Stomach (tissue), 9 donors: ENCODE data around the gene UGT2B28. TPM values are rescaled to one million over a fixed set of nuclear protein-coding genes. Genes with fewer than 3 reads are reported as not detected.
"Not testable (repeated sequence)": the region's sequence is repeated elsewhere in the genome, so short reads cannot be mapped to it uniquely, and the experiment has no call there.

Experiments
- DNase-seq, 2 donors: peaks; one replicate each; pipeline versions ENCODE4 v3.0.0 to v3.0.0-alpha.2; 2013 to 2019
- H3K27ac ChIP-seq, 5 donors: fragments of 200-600 bp in 4 of 5; sonication (generic) in 4 of 5; one replicate each; pipeline ENCODE4 v1.5.1; 2013 to 2019; ENCODE audit warnings: mild to moderate bottlenecking in 1 of 5, moderate library complexity in 1 of 5
- H3K27me3 ChIP-seq, 3 donors: fragments of 200-600 bp; sonication (generic); one replicate each; pipeline ENCODE4 v1.5.1; 2017 to 2019; ENCODE audit warnings: mixed run types in 1 of 3
- H3K36me3 ChIP-seq, 4 donors: fragments of 200-600 bp; sonication (generic); 1 replicate in 3 of 4; 2 replicates in 1 of 4; pipeline ENCODE4 v1.5.1; 2016 to 2019
- H3K4me1 ChIP-seq, 4 donors: fragments of 200-600 bp; sonication (generic); one replicate each; pipeline ENCODE4 v1.5.1; 2016 to 2019
- H3K4me3 ChIP-seq, 4 donors: fragments of 200-600 bp; sonication (generic) in 3 of 4; one replicate each; pipeline ENCODE4 v1.5.1; 2016 to 2019; ENCODE audit warnings: mild to moderate bottlenecking in 1 of 4
- H3K9me3 ChIP-seq, 4 donors: fragments of 200-600 bp; sonication (generic); one replicate each; pipeline ENCODE4 v1.5.1; 2016 to 2019
- EP300 ChIP-seq: sonication (generic); formaldehyde crosslinking; IDR thresholded peaks from one replicate; pipeline ENCODE4 v1.6.1; 2017; ENCODE audit warnings: antibody characterized with exemption
- POLR2A ChIP-seq, 4 donors: fragments of 450-650 bp; IDR thresholded peaks; one replicate each; pipeline ENCODE4 v1.6.1; 2016; ENCODE audit warnings: antibody characterized with exemption in 4 of 4, control low read depth in 2 of 4, mild to moderate bottlenecking in 1 of 4, moderate library complexity in 1 of 4
- POLR2AphosphoS5 ChIP-seq, 3 donors: sonication (generic); formaldehyde crosslinking; IDR thresholded peaks; one replicate each; pipeline ENCODE4 v1.6.1; 2016; ENCODE audit warnings: antibody characterized with exemption in 3 of 3
- WGBS, 5 donors: extraction: QIAGEN DNeasy Blood & Tissue Kit in 3 of 5; methylation state at CpG; one replicate each; pipeline versions ENCODE4 v1.1.5 to v1.1.7; 2013 to 2018; 5-methylcytosine and 5-hydroxymethylcytosine counted together
- intact Hi-C: fragments of 100-400 bp; cut with DNase I; formaldehyde crosslinking; loops from one replicate; pipeline ENCODE4 v1.15.1; 2023; ENCODE audit warnings: low total_unique reads
- polyA plus RNA-seq, 3 donors: library from polyadenylated mRNA; stranded (reverse); fragments of 200-250 nt; gene quantifications; one replicate each; pipeline ENCODE4 v1.2.3, GENCODE V29; 2013
- total RNA-seq, 5 donors: library from RNA; depleted of rRNA; stranded (reverse); fragments of >200 nt; gene quantifications; one replicate each; pipeline versions ENCODE4 v1.1.0 to v1.2.3, GENCODE V29; 2014 to 2016
- TF ChIP-seq, protein P1 (sequence below), 7 experiments: fragments of 450-650 bp in 4 of 7; fragments of 200-600 bp in 3 of 7; sonication (generic) in 3 of 7; IDR thresholded peaks; one replicate each; pipeline ENCODE4 v1.5.1; 2016 to 2019; ENCODE audit warnings: antibody characterized with exemption in 7 of 7, control low read depth in 2 of 7, mild to moderate bottlenecking in 1 of 7
- donor health status: healthy with polysubstance abuse.
- donor health status: Bipolar disorder and iron deficiency.
- donor health status: healthy.

UGT2B28 gene
- total and polyA plus RNA-seq, 8 donors: not detected

DNA sequence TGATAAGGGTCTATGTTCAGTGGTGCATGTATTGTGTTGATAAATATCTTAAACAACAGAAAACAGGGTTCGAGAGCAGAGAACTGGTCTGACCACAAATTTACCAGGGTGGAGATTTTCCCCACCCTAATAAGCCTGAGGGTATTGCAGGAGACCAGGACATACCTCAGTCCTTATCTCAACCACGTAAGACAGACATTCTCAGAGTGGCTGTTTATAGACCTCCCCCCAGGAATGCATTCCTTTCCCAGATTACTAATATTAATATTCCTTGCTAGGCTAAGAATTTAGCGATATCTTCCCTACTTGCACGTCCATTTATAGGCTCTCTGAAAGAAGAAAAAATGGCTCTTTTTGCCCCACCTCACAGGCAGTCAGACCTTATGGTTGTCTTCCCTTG, 16.1 kb downstream of the UGT2B28 start:
- H3K27ac ChIP-seq, H3K9me3 ChIP-seq, H3K36me3 ChIP-seq, H3K4me3 ChIP-seq, H3K4me1 ChIP-seq, DNase-seq, H3K27me3 ChIP-seq, intact Hi-C loops: not testable (repeated sequence)
- WGBS, 5 donors: 64 to 84% (median 76%) methylated on average over 4 of the region's 4 CpGs

DNA sequence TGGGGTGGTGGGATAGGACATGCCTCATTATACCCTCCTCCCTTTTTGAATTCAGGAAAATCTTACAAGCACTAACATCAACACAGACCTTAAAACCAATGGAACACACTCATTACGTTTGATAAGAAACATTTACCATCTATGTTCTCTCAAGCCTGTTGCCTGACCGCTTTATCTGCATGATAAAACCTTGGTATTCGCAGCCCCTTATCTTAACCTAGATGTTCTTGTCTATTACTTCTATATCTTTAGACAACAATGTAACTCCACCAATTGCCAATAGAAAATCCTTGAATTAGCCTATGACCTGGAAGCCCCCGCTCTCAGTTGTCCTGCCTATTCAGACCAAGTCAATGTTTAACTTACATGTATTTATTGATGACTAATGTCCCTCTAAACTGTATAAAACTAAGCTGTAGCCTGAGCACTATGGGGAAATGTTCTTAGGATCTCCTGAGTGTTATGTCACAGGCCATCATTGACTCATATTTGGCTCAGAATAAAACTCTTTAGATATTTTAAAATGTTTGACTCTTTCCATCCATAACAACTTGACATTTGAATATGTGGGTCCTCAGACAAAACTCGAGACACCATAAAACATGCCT, 28.3 kb downstream of the UGT2B28 start:
- H3K9me3 ChIP-seq, intact Hi-C loops, H3K27me3 ChIP-seq, H3K4me3 ChIP-seq, H3K36me3 ChIP-seq: not testable (repeated sequence)
- WGBS, 5 donors: 42 to 58% (median 48%) methylated on average over 5 of the region's 5 CpGs
- peaks cover 0 to 14% (median 8%) of the 10 kb centered on the region in 4 donors for H3K4me1 ChIP-seq
- H3K27ac ChIP-seq: peak overlapping the region in 2 of 5 donors; percentile 35 to 52
- peak in 1 of 2 donors; percentile 12 for DNase-seq

DNA sequence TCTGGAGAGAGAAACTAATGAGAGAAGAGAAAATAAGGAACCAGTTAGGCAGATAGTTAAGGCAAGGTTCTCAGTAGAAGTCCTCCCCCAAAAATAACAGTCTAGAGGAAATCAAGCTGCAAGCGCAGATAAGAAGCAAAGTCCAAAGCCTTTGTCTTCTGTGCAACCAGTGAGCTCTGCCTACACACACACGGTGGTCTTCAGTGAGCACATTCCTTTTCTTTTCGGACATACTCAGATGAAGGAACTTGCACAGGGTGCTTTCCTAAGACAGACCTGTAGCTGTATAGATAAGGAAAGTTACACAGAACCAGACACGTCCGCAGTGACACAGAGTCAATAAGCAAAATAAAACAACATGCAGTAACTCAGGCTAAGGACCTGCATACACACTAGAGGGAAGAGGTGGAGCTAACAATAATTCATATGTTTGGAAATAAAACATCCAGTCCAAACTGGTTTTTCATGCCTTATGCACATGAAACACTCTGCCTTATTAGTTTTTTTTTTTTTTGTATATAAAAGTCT, 29.3 kb downstream of the UGT2B28 start:
- H3K4me3 ChIP-seq, H3K27me3 ChIP-seq, H3K9me3 ChIP-seq, H3K36me3 ChIP-seq, intact Hi-C loops: not testable (repeated sequence)
- peaks cover 0 to 14% (median 8%) of the 10 kb centered on the region in 4 donors for H3K4me1 ChIP-seq
- peak in 1 of 2 donors; percentile 47 for DNase-seq
- peak overlapping the region in 2 of 5 donors; percentile 35 to 52 for H3K27ac ChIP-seq
- 21 to 46% (median 41%) methylated on average over 5 of the region's 5 CpGs for WGBS, 5 donors

DNA sequence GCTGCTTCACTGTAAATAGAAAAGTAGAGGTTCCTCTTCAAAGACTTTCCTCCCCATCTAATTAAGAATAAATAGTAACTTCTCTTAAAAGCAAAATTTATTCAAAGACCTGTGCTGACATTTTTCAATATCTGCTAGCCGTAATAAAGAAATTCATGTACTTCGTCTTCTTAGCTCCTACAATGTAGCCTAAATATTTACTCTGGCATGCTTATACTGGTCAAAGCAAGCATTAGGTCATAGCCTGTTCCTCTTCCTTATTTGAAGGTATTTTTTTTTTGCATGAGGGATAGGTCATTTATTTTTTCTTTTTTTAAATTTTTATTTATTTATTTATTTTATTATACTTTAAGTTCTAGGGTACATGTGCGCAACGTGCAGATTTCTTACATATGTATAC, 30.0 kb downstream of the UGT2B28 start:
- H3K36me3 ChIP-seq, intact Hi-C loops, H3K4me3 ChIP-seq, H3K9me3 ChIP-seq, DNase-seq, H3K27me3 ChIP-seq: not testable (repeated sequence)
- WGBS, 5 donors: 55 to 72% (median 60%) methylated on average over 4 of the region's 4 CpGs
- Histone ChIP-seq H3K4me1 (peaks cover 0 to 14% (median 8%) of the 10 kb centered on the region in 4 donors), H3K27ac (peak overlapping the region in 2 of 5 donors; percentile 33 to 35)

DNA sequence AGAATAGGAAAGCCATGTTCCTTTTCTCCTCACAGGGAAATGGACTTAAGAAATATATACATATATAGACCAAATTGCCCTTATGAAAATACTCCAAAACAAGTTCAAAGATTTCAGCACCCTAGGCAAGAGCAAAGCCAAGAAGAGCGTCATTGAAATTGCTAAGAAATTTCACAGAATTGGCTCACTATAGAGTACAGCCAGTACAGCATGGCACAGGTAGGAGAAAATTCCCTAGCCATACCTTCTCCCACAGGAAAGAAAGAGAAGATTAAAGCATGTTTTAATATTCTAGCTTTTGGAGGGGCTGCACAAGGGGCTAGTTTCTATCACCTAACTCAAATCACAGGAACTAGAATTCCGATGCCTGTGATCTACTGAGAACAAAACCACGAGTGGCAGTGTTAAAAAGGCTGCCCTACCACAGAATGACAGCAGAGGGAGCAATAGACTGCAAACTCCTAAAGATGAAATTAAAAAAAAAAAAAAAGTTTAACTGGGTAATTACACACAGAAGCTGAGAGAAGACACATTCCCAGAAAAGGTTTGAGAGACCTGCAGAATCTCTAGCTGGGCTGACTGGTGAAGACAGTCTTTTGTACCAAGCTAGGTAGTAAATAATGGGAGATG, 37.5 kb downstream of the UGT2B28 start:
- H3K36me3 ChIP-seq, H3K4me3 ChIP-seq, intact Hi-C loops, H3K27me3 ChIP-seq, H3K27ac ChIP-seq, H3K9me3 ChIP-seq: not testable (repeated sequence)
- peaks cover 6 to 17% (median 9%) of the 10 kb centered on the region in 4 donors for H3K4me1 ChIP-seq
- peak; percentile 49 to 63 for DNase-seq
- WGBS, 5 donors: 11 to 20% (median 17%) methylated on average over 3 of the region's 3 CpGs
- TF ChIP-seq, protein P1, sequence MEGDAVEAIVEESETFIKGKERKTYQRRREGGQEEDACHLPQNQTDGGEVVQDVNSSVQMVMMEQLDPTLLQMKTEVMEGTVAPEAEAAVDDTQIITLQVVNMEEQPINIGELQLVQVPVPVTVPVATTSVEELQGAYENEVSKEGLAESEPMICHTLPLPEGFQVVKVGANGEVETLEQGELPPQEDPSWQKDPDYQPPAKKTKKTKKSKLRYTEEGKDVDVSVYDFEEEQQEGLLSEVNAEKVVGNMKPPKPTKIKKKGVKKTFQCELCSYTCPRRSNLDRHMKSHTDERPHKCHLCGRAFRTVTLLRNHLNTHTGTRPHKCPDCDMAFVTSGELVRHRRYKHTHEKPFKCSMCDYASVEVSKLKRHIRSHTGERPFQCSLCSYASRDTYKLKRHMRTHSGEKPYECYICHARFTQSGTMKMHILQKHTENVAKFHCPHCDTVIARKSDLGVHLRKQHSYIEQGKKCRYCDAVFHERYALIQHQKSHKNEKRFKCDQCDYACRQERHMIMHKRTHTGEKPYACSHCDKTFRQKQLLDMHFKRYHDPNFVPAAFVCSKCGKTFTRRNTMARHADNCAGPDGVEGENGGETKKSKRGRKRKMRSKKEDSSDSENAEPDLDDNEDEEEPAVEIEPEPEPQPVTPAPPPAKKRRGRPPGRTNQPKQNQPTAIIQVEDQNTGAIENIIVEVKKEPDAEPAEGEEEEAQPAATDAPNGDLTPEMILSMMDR (IDR thresholded peaks at IDR 0.05): peak in 5 of 7 experiments; percentile 40 to 67 (median 48)

DNA sequence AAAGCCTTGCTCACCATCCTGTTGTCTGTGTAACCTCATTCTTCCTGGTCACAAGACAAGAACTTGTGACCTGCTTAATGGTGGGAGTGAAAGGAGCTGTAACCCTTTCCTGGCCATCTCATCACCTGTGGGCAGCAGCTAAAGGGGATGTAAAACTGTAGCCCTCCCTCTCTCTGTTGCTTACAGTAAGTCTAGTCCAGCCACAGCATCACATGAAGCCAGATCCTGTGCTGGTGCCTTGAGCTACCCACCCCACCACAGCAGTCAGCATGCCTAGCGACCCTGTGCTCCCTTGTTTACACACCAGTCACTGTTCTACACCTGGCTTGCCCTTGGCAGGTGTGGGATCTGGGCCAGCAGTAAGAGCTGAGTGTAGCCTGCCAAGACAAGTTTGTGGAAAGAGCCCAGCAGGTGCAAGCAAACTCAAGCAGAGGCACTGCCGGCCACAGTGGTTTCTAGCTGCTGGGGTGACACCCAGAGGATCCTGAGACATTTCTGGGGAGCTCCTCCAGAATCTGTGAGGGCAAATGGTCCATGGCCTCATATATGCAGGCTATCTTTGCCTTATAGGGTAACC, 41.0 kb downstream of the UGT2B28 start:
- Histone ChIP-seq H3K4me3 (no peak overlapping the region), H3K36me3 (no peaks in the 10 kb centered on the region), H3K27ac (peak overlapping the region in 1 of 5 donors; percentile 35), H3K27me3 (no peaks in the 10 kb centered on the region), H3K4me1 (peaks cover 6 to 17% (median 9%) of the 10 kb centered on the region in 4 donors), H3K9me3 (no peaks in the 10 kb centered on the region)
- DNase-seq: peak; percentile 14 to 85
- intact Hi-C loops: no loop called here
- no peak for TF ChIP-seq POLR2A (IDR thresholded peaks at IDR 0.05)
- TF ChIP-seq EP300: no peak
- TF ChIP-seq, protein P1 (IDR thresholded peaks at IDR 0.05): no peak
- no peak for TF ChIP-seq POLR2AphosphoS5 (IDR thresholded peaks at IDR 0.05)
- 20 to 53% (median 34%) methylated on average over 2 of the region's 2 CpGs for WGBS, 5 donors
